Keratinocyte (primary cell): ENCODE measurements around the gene PVALB. TPM values are rescaled to one million over a fixed set of nuclear protein-coding genes. Genes with fewer than 3 reads are reported as not detected.

Source experiments
- DNase-seq: peaks from one replicate; pipeline ENCODE4 v3.0.0-alpha.2; 2011; ENCODE audit warnings: low read depth, missing footprints, low spot score
- FAIRE-seq: peaks from 2 replicates; lab custom pipeline; 2011; peaks lifted over from hg19 to GRCh38; lab: Jason Lieb, UNC
- H2AFZ ChIP-seq: 2 replicates; pipeline ENCODE4 v1.6.0; 2012; ENCODE audit warnings: low read length, control low read depth, inconsistent platforms; ENCODE audit not compliant: control insufficient read depth
- H3K27ac ChIP-seq: 2 replicates; pipeline ENCODE4 v1.5.1; 2011; ENCODE audit warnings: low read length; ENCODE audit not compliant: control insufficient read depth, insufficient read depth
- H3K27me3 ChIP-seq: 3 replicates; pipeline ENCODE4 v1.6.0; 2011; ENCODE audit warnings: low read length; ENCODE audit not compliant: control insufficient read depth, insufficient read depth; ENCODE audit errors: extremely low read depth
- H3K36me3 ChIP-seq, 2 experiments: 2 replicates in 1 of 2; 3 replicates in 1 of 2; pipeline ENCODE4 v1.5.1; 2011; ENCODE audit warnings: low read length in 2 of 2, mild to moderate bottlenecking in 1 of 2; ENCODE audit not compliant: control insufficient read depth in 2 of 2, insufficient read depth in 2 of 2; ENCODE audit errors: extremely low read depth in 1 of 2
- H3K4me1 ChIP-seq: 3 replicates; pipeline ENCODE4 v1.5.1; 2011; ENCODE audit warnings: low read length; ENCODE audit not compliant: control insufficient read depth, insufficient read depth; ENCODE audit errors: extremely low read depth
- H3K4me2 ChIP-seq: 3 replicates; pipeline ENCODE4 v1.6.0; 2011; ENCODE audit warnings: low read depth, low read length; ENCODE audit not compliant: control insufficient read depth, insufficient read depth; ENCODE audit errors: extremely low read depth
- H3K4me3 ChIP-seq, 3 experiments: fragments of 200-600 bp in 1 of 3; sonication (generic) in 1 of 3; 2 replicates in 2 of 3; 3 replicates in 1 of 3; pipeline ENCODE4 v1.5.1; 2011 to 2016; ENCODE audit warnings: low read length in 3 of 3, mild to moderate bottlenecking in 3 of 3, control low read depth in 2 of 3, inconsistent platforms in 1 of 3, low read depth in 1 of 3, mixed read lengths in 1 of 3, mixed run types in 1 of 3, moderate library complexity in 1 of 3; ENCODE audit not compliant: control insufficient read depth in 2 of 3, insufficient read depth in 2 of 3; ENCODE audit errors: extremely low read depth in 1 of 3
- H3K79me2 ChIP-seq: 2 replicates; pipeline ENCODE4 v1.6.0; 2012; ENCODE audit warnings: low read length; ENCODE audit not compliant: control insufficient read depth, insufficient read depth
- H3K9ac ChIP-seq: 3 replicates; pipeline ENCODE4 v1.6.0; 2011; ENCODE audit warnings: low read length; ENCODE audit not compliant: control insufficient read depth, insufficient read depth; ENCODE audit errors: extremely low read depth
- H3K9me1 ChIP-seq: 3 replicates; pipeline ENCODE4 v1.6.0; 2011; ENCODE audit warnings: low read length; ENCODE audit not compliant: control insufficient read depth, insufficient read depth; ENCODE audit errors: extremely low read depth
- H3K9me3 ChIP-seq: 2 replicates; pipeline ENCODE4 v1.5.1; 2012; ENCODE audit warnings: low read depth, low read length; ENCODE audit not compliant: control insufficient read depth
- H4K20me1 ChIP-seq: 3 replicates; pipeline ENCODE4 v1.6.0; 2011; ENCODE audit warnings: low read length; ENCODE audit not compliant: control insufficient read depth, insufficient read depth; ENCODE audit errors: extremely low read depth
- EZH2 ChIP-seq: IDR thresholded peaks from one replicate; pipeline ENCODE4 v1.6.1; 2012; ENCODE audit warnings: inconsistent platforms, mild to moderate bottlenecking, low read length, moderate library complexity
- dilution Hi-C: fragments of 300-500 bp; cut with MboI; formaldehyde crosslinking; loops from one replicate; pipeline ENCODE4 v1.7.0; 2020; ENCODE audit warnings: low sequenced_read_pairs; ENCODE audit not compliant: extremely low pct_ligation_motif_present
- polyA plus RNA-seq, 5 experiments: library from polyadenylated mRNA; depleted of rRNA in 3 of 5; stranded (reverse) in 3 of 5; stranded (forward) in 1 of 5; unstranded in 1 of 5; fragments of >200 nt; gene quantifications; 1 replicate in 1 of 5; 2 replicates in 3 of 5; 3 replicates in 1 of 5; pipeline versions ENCODE4 v1.2.1 to v1.2.3, GENCODE V29; 2011 to 2012; ENCODE audit warnings: missing spikeins in 2 of 5, low read depth in 1 of 5, low replicate concordance in 1 of 5
- TF ChIP-seq, protein P1 (sequence below), 3 experiments: IDR thresholded peaks in 1 of 3; conservative IDR thresholded peaks in 1 of 3; optimal IDR thresholded peaks in 1 of 3; 2 replicates in 2 of 3; 3 replicates in 1 of 3; pipeline versions ENCODE3 to v1.5.1; 2011; ENCODE audit warnings: low read length in 3 of 3, mild to moderate bottlenecking in 3 of 3, moderate library complexity in 2 of 3, control low read depth in 1 of 3, inconsistent platforms in 1 of 3; ENCODE audit not compliant: insufficient read depth in 2 of 3; ENCODE audit errors: extremely low read depth in 1 of 3

PVALB gene
- polyA plus RNA-seq, 1 donor (not counting 4 experiments of a cell fraction or from before 2014, with no cell fraction given), result not detected

DNA sequence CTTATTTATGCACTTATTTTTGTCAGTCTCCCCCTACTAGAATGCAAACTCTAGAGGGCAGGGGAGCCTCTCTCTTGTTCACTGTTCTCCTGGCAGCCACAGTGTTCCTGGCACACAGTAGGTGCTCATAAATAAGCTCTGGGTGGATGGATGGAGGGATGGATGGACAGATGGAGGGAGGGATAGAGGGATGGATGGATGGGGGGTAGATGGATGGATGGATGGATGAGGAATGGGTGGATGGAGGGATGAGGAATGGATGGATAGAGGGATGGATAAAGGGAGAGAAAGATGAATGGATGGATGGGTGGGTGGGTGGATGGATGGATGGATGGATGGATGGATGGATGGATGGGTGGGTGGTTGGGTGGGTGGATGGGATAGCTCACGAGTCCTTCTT lies 13.5 kb downstream of the PVALB start:
- dilution Hi-C loops, result no loop called here
- H4K20me1 ChIP-seq, result no peaks in the 10 kb centered on the region
- DNase-seq (no peak), FAIRE-seq (no peak)
- TF ChIP-seq EZH2, result no peak
- TF ChIP-seq, protein P1, sequence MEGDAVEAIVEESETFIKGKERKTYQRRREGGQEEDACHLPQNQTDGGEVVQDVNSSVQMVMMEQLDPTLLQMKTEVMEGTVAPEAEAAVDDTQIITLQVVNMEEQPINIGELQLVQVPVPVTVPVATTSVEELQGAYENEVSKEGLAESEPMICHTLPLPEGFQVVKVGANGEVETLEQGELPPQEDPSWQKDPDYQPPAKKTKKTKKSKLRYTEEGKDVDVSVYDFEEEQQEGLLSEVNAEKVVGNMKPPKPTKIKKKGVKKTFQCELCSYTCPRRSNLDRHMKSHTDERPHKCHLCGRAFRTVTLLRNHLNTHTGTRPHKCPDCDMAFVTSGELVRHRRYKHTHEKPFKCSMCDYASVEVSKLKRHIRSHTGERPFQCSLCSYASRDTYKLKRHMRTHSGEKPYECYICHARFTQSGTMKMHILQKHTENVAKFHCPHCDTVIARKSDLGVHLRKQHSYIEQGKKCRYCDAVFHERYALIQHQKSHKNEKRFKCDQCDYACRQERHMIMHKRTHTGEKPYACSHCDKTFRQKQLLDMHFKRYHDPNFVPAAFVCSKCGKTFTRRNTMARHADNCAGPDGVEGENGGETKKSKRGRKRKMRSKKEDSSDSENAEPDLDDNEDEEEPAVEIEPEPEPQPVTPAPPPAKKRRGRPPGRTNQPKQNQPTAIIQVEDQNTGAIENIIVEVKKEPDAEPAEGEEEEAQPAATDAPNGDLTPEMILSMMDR (optimal IDR thresholded peaks at IDR 0.05 in 1 of 3, IDR thresholded peaks at IDR 0.05 in 1 of 3, conservative IDR thresholded peaks at IDR 0.05 in 1 of 3; ENCODE audit: extremely low read depth in 1 of 3, insufficient read depth in 2 of 3, low read length in 3 of 3), result no peak
- H3K9me3 ChIP-seq, result no peaks in the 10 kb centered on the region
- H3K36me3 ChIP-seq, result no peaks in the 10 kb centered on the region
- no peaks in the 10 kb centered on the region for H3K9me1 ChIP-seq
- H3K4me1 ChIP-seq, result no peaks in the 10 kb centered on the region
- peaks cover 14% of the 10 kb centered on the region for H3K27me3 ChIP-seq
- no peak overlapping the region for H3K4me2 ChIP-seq
- no peaks in the 10 kb centered on the region for H3K79me2 ChIP-seq
- H3K4me3 ChIP-seq, result no peak overlapping the region
- H3K9ac ChIP-seq, result no peak overlapping the region
- H2AFZ ChIP-seq, result no peak overlapping the region
- no peak overlapping the region for H3K27ac ChIP-seq

DNA sequence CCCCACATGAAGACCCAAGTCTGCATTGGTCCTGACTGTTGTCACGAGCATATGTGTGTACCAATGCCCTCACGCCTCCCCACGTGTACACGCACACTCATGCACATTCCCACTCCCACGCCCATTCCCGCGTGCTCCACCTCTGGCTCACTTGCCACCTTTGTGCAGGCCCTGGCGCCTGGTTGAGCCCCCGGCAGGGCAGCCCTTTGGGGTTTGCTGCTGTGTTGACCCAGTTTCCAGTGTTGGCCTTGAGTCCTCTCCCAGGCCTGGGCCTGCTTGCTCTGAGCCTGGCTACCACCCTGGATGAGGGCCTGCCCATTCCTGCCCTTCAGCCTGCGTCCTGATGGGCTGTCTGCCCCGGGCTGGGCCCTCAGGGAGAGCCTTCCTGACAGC lies 18.2 kb downstream of the PVALB start:
- FAIRE-seq (no peak), DNase-seq (no peak)
- no peaks in the 10 kb centered on the region for H3K79me2 ChIP-seq
- no peaks in the 10 kb centered on the region for H3K9me3 ChIP-seq
- H3K4me1 ChIP-seq, result no peaks in the 10 kb centered on the region
- no peak overlapping the region for H3K27ac ChIP-seq
- dilution Hi-C loops, result no loop called here
- peaks cover 21% of the 10 kb centered on the region for H3K27me3 ChIP-seq
- H3K4me2 ChIP-seq, result no peak overlapping the region
- H3K9me1 ChIP-seq, result no peaks in the 10 kb centered on the region
- H4K20me1 ChIP-seq, result no peaks in the 10 kb centered on the region
- no peaks in the 10 kb centered on the region for H3K36me3 ChIP-seq
- no peak overlapping the region for H3K4me3 ChIP-seq
- H3K9ac ChIP-seq, result no peak overlapping the region
- no peak overlapping the region for H2AFZ ChIP-seq
- TF ChIP-seq, protein P1 (optimal IDR thresholded peaks at IDR 0.05 in 1 of 3, IDR thresholded peaks at IDR 0.05 in 1 of 3, conservative IDR thresholded peaks at IDR 0.05 in 1 of 3; ENCODE audit: extremely low read depth in 1 of 3, insufficient read depth in 2 of 3, low read length in 3 of 3), result no peak
- TF ChIP-seq EZH2, result no peak
